BLaER1 treated with 17β-estradiol and CSF1 and Interleukin-3, amounts not matched to agents 10 nM and 100 nM (cell line): Measurements from ENCODE around the gene ATP1A1.

Experiments
- H3K27ac ChIP-seq, 11 experiments: shearing (Covaris generic); formaldehyde crosslinking; 2 replicates each; pipeline ENCODE4 v1.8.1; 2022
- H3K27me3 ChIP-seq, 11 experiments: shearing (Covaris generic); formaldehyde crosslinking; 2 replicates each; pipeline ENCODE4 v1.8.1; 2022
- H3K36me3 ChIP-seq, 11 experiments: shearing (Covaris generic); formaldehyde crosslinking; 2 replicates each; pipeline ENCODE4 v1.8.1; 2022
- H3K4me1 ChIP-seq, 10 experiments: shearing (Covaris generic); formaldehyde crosslinking; 2 replicates each; pipeline ENCODE4 v1.8.1; 2022
- H3K4me2 ChIP-seq, 11 experiments: shearing (Covaris generic); formaldehyde crosslinking; 2 replicates each; pipeline ENCODE4 v1.8.1; 2022
- H3K4me3 ChIP-seq, 10 experiments: shearing (Covaris generic); formaldehyde crosslinking; 2 replicates each; pipeline ENCODE4 v1.8.1; 2022
- H3K9ac ChIP-seq, 11 experiments: shearing (Covaris generic); formaldehyde crosslinking; 2 replicates each; pipeline ENCODE4 v1.8.1; 2022
- H3K9me3 ChIP-seq, 11 experiments: shearing (Covaris generic); formaldehyde crosslinking; replicated peaks in 1 of 11; 2 replicates each; pipeline ENCODE4 v1.8.1; 2022
- H4K20me1 ChIP-seq, 11 experiments: shearing (Covaris generic); formaldehyde crosslinking; 2 replicates each; pipeline ENCODE4 v1.8.1; 2022
- Cebpa-rat ChIP-seq, 11 experiments: shearing (Covaris generic); IDR thresholded peaks; 2 replicates each; pipeline ENCODE4 v1.8.1; 2022

ATP1A1 gene

DNA sequence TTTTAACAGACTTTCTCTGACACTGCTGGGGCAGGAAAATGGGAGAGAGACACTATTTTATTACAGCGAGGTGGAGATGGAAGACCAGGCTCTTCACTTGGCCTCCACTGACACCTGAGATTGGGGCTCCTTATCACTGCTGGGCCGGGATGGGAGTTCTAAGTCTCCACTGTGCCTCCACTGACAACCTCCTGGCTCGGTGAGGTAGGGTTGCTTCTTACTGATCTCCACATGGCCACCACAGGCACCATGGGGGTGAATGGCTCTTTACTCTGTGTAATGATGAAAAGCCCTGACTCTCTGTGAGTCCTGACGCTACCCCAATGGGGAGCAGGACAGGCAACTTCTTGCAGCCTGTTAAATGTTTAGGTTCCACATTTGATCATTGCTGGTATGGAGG, 67.7 kb downstream of the ATP1A1 start:
- H3K4me2 ChIP-seq: no peak overlapping the region
- no peak overlapping the region for H3K4me3 ChIP-seq
- H3K27me3 ChIP-seq: no peaks in the 10 kb centered on the region
- no peak for TF ChIP-seq Cebpa-rat (IDR thresholded peaks at IDR 0.05)
- no peak overlapping the region for H3K27ac ChIP-seq
- H3K9ac ChIP-seq: no peak overlapping the region
- H3K9me3 ChIP-seq: no peaks in the 10 kb centered on the region
- H4K20me1 ChIP-seq: no peaks in the 10 kb centered on the region
- no peaks in the 10 kb centered on the region for H3K4me1 ChIP-seq
- peaks cover 0 to 9% (median 0%) of the 10 kb centered on the region in 11 experiments; a peak in 2 of 22 replicates for H3K36me3 ChIP-seq

DNA sequence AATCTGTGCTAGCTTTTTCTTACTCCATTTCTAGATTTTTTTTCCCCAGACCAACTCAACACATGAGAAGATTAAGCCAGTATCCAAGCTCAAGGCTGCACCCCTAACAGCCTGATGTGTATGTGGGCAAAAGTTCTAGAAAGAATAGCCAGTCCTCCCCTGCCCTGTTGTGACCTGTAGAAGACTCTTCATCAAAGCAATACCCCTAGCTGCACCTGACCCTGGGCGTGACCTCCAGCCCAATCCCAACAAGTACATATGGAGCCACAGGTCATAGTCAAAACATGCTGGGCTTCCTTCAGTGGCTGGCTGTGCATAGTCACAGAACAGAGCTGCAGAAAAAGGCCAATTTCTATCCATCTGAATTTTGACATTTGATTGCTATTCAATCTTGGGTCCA, 72.5 kb downstream of the ATP1A1 start:
- H3K4me2 ChIP-seq: no peak overlapping the region
- H3K27ac ChIP-seq: no peak overlapping the region
- no peaks in the 10 kb centered on the region for H4K20me1 ChIP-seq
- H3K36me3 ChIP-seq: peaks cover 0 to 31% (median 0%) of the 10 kb centered on the region in 11 experiments; a peak in 4 of 22 replicates
- H3K27me3 ChIP-seq: no peaks in the 10 kb centered on the region
- TF ChIP-seq Cebpa-rat (IDR thresholded peaks at IDR 0.05): no peak
- no peaks in the 10 kb centered on the region for H3K9me3 ChIP-seq
- no peaks in the 10 kb centered on the region for H3K4me1 ChIP-seq
- H3K4me3 ChIP-seq: no peak overlapping the region
- H3K9ac ChIP-seq: no peak overlapping the region

DNA sequence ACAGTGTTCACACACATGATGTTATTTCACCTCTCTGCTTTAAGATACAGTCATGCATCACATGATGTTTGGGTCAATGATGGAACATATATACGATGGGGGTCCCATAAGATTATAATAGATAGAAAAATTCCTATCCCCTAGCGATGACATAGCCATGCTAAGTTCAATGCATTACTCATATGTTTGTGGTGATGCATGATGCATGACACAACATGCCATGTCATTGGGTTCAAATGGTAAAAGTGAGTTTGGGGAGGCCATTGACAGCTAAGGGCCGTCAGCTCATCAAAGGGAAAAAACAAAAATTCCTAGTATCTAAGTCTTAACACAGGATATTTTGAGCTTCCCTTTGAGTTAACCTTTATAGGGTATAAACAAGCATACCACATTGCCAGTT, 73.6 kb downstream of the ATP1A1 start:
- Histone ChIP-seq H3K36me3 (peaks cover 0 to 31% (median 0%) of the 10 kb centered on the region in 11 experiments; a peak in 4 of 22 replicates), H3K27ac (no peak overlapping the region), H3K9ac (no peak overlapping the region), H3K9me3 (no peaks in the 10 kb centered on the region), H4K20me1 (no peaks in the 10 kb centered on the region; a peak in 1 of 22 replicates), H3K4me2 (no peak overlapping the region), H3K27me3 (no peaks in the 10 kb centered on the region), H3K4me1 (no peaks in the 10 kb centered on the region), H3K4me3 (no peak overlapping the region)
- TF ChIP-seq Cebpa-rat (IDR thresholded peaks at IDR 0.05): no peak

DNA sequence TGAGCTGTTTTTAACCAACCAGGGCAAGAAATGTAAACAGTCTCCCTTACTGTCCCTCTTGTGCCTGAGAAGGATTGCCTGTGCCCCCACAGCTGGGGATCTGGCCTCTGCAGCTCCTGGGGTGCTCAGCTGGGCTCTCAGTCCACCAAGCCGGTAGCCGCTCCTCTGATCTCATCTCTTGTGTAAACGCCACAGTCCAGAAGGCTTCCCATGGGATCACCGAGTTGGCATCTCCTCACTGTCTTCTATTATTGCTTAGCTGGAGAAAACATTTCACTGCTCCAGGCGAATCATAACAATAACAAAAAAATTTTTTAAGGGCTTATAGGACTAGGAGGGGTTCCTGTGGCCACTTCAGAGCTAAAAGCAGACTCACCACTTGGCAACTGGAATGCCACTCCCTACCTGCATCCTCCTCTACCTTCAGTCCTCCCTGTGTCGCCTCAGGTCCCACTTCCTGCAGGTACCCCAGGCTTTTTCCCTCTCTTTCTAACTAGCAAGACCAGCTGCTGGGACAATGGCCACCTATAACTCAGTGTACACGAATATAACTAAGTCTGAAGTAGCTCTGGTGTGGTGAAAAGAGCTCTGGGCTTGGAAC, 75.8 kb downstream of the ATP1A1 start:
- 0 out of 20 replicates have a peak, but pooled peaks cover 0 to 4% (median 0%) of the 10 kb centered on the region in 10 experiments for H3K4me1 ChIP-seq
- peaks cover 0 to 36% (median 0%) of the 10 kb centered on the region in 11 experiments; a peak in 4 of 22 replicates for H3K36me3 ChIP-seq
- TF ChIP-seq Cebpa-rat (IDR thresholded peaks at IDR 0.05): no peak
- no peak overlapping the region for H3K4me2 ChIP-seq
- no peak overlapping the region for H3K27ac ChIP-seq
- H3K9me3 ChIP-seq: no peaks in the 10 kb centered on the region
- H4K20me1 ChIP-seq: no peaks in the 10 kb centered on the region; a peak in 1 of 22 replicates
- no peak overlapping the region for H3K4me3 ChIP-seq
- H3K27me3 ChIP-seq: no peaks in the 10 kb centered on the region
- no peak overlapping the region for H3K9ac ChIP-seq

DNA sequence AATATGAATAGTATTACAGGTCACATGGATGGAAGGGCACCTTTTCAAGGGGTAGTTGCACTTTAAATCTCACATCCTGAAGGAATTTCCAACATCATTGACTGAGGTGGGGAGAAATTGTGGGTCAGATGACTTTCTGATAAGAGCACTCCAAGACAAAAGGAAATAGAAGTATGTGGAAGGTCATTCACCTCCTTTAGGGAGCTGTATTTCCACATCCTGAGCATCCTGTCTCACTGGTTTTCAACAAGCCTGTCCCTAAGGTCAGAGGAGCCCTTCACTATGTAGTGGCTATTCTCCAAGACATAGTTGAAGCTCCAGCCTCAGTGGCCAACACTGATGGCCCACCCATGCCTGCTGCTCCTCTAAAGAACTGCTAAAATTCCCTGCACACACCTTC, 76.5 kb downstream of the ATP1A1 start:
- Histone ChIP-seq H3K4me3 (no peak overlapping the region), H3K9ac (no peak overlapping the region), H3K4me1 (0 out of 20 replicates have a peak, but pooled peaks cover 0 to 4% (median 0%) of the 10 kb centered on the region in 10 experiments), H4K20me1 (no peaks in the 10 kb centered on the region; a peak in 1 of 22 replicates), H3K27me3 (no peaks in the 10 kb centered on the region), H3K4me2 (no peak overlapping the region), H3K9me3 (no peaks in the 10 kb centered on the region), H3K27ac (no peak overlapping the region), H3K36me3 (peaks cover 0 to 34% (median 0%) of the 10 kb centered on the region in 11 experiments; a peak in 4 of 22 replicates)
- TF ChIP-seq Cebpa-rat (IDR thresholded peaks at IDR 0.05): no peak

DNA sequence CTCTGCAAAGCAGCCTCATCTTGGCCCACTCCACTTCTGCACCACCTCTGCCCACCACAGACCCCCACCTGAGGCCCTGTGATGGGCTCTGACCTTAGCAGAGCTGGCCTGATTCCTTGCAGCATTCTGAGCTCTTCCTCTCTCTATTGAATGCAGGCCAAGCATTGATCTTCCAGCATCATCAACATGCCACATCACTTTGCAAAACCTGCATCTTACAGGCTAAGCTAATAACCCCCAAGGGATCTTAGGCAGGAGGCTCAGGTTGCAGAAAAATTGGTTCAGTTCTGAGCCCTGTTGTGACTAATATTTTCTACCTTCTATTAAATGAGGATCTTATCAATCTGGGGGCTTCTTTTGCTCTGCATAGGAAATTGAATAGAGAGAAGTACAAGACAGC, 78.7 kb downstream of the ATP1A1 start:
- no peak overlapping the region for H3K27ac ChIP-seq
- H3K36me3 ChIP-seq: peaks cover 0 to 29% (median 0%) of the 10 kb centered on the region in 11 experiments; a peak in 4 of 22 replicates
- no peaks in the 10 kb centered on the region for H3K27me3 ChIP-seq
- no peak overlapping the region for H3K4me2 ChIP-seq
- H3K4me3 ChIP-seq: no peak overlapping the region
- H3K9ac ChIP-seq: no peak overlapping the region
- H3K4me1 ChIP-seq: 0 out of 20 replicates have a peak, but pooled peaks cover 0 to 4% (median 0%) of the 10 kb centered on the region in 10 experiments
- no peaks in the 10 kb centered on the region for H3K9me3 ChIP-seq
- no peaks in the 10 kb centered on the region; a peak in 1 of 22 replicates for H4K20me1 ChIP-seq
- TF ChIP-seq Cebpa-rat (IDR thresholded peaks at IDR 0.05): no peak

DNA sequence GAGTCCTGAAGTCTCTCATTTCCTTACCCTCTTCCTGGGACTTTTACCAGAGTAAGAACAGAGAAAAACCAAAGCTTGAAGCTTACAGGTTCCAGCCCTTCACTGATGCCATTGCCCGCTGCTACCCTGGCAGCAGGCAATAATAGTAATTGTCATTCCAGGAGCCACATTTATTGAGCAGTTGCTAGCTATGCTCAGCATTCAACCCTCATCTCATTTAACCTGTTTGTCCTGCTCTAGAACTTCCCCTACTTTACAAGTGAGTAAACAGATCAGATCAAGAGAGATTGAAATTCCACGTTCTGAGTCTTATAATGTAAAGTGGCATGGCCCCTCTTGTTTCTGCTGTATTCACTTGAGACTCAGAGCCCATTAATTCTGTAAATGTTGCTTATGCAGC, 80.4 kb downstream of the ATP1A1 start:
- H3K4me2 ChIP-seq: no peak overlapping the region
- H3K9me3 ChIP-seq: peaks cover 0 to 7% (median 5%) of the 10 kb centered on the region in 11 experiments; a peak in 9 of 22 replicates
- no peak overlapping the region for H3K9ac ChIP-seq
- no peaks in the 10 kb centered on the region; a peak in 1 of 22 replicates for H4K20me1 ChIP-seq
- H3K27me3 ChIP-seq: no peaks in the 10 kb centered on the region
- H3K36me3 ChIP-seq: peaks cover 0 to 20% (median 0%) of the 10 kb centered on the region in 11 experiments; a peak in 5 of 22 replicates
- H3K4me3 ChIP-seq: no peak overlapping the region
- H3K4me1 ChIP-seq: 0 out of 20 replicates have a peak, but pooled peaks cover 0 to 4% (median 0%) of the 10 kb centered on the region in 10 experiments
- no peak overlapping the region for H3K27ac ChIP-seq
- TF ChIP-seq Cebpa-rat (IDR thresholded peaks at IDR 0.05): no peak

DNA sequence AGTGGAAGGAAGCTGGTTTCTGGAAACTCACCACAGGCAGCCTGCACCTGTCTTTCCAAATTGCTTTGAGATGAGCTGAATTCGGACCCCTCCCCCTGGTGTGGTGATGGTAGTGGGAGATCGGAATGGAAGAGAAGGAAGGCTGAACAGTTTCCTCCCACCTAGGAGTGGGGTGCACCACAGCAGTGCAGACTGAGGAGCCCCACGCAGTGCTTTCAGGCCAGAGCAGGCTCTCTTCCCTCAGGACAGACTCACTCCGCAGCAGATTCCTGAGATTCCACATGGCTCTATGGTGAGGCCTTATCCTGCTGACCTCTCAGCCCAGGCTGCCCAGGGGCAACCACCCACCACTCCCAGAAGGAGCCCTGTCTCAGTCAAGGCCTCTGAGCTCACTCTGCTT, 80.9 kb downstream of the ATP1A1 start:
- no peak overlapping the region for H3K27ac ChIP-seq
- H3K9me3 ChIP-seq: peaks cover 0 to 7% (median 5%) of the 10 kb centered on the region in 11 experiments; a peak in 9 of 22 replicates
- H3K36me3 ChIP-seq: peaks cover 0 to 16% (median 0%) of the 10 kb centered on the region in 11 experiments; a peak in 4 of 22 replicates
- no peak overlapping the region for H3K4me2 ChIP-seq
- 0 out of 20 replicates have a peak, but pooled peaks cover 0 to 4% (median 0%) of the 10 kb centered on the region in 10 experiments for H3K4me1 ChIP-seq
- H3K4me3 ChIP-seq: no peak overlapping the region
- H4K20me1 ChIP-seq: no peaks in the 10 kb centered on the region; a peak in 1 of 22 replicates
- no peak for TF ChIP-seq Cebpa-rat (IDR thresholded peaks at IDR 0.05)
- no peak overlapping the region for H3K9ac ChIP-seq
- H3K27me3 ChIP-seq: no peaks in the 10 kb centered on the region
